ENCODE data around the gene DDX54.

- TF ChIP-seq CTCF (IDR thresholded peaks at IDR 0.05) = no peak
- no peak for TF ChIP-seq POLR2A (IDR thresholded peaks at IDR 0.05)
These were observed 46.2 kb upstream of the DDX54 start for GRCh38 chr12:113231235-113232088.

Data from adrenal gland (tissue), 5 donors.